GM18505 (cell line): Measurements from ENCODE around the gene FHOD3.

Experiments
- ATAC-seq: cut with Tn5 transposase; IDR thresholded peaks from one replicate; pipeline ENCODE4 v1.9.1; 2021; ENCODE audit not compliant: unreplicated experiment
- POLR2A ChIP-seq: IDR thresholded peaks from 4 replicates; pipeline ENCODE4 v1.6.1; 2011; ENCODE audit warnings: borderline replicate concordance; ENCODE audit not compliant: insufficient read depth, insufficient read length; ENCODE audit errors: extremely low read depth

The FHOD3 gene

GRCh38 chr18:36513556-36513955 is 216.0 kb downstream of the FHOD3 start:
- TF ChIP-seq POLR2A = no peak
- ATAC-seq = no peak

- TF ChIP-seq POLR2A = no peak
- no peak for ATAC-seq
Measured at GRCh38 chr18:36514778-36515177, 217.3 kb downstream of the FHOD3 start.

- no peak for ATAC-seq
- TF ChIP-seq POLR2A = no peak
Measured at GRCh38 chr18:36516258-36516657, 218.7 kb downstream of the FHOD3 start.

- no peak for TF ChIP-seq POLR2A
- no peak for ATAC-seq
Measured at GRCh38 chr18:36516726-36517125, 219.2 kb downstream of the FHOD3 start.

GRCh38 chr18:36518839-36519238 is 221.3 kb downstream of the FHOD3 start:
- TF ChIP-seq POLR2A = no peak
- no peak for ATAC-seq

GRCh38 chr18:36519358-36519757 is 221.8 kb downstream of the FHOD3 start:
- no peak for ATAC-seq
- no peak for TF ChIP-seq POLR2A

- TF ChIP-seq POLR2A = no peak
- no peak for ATAC-seq
Measured at GRCh38 chr18:36522509-36522908, 225.0 kb downstream of the FHOD3 start.

- TF ChIP-seq POLR2A = no peak
- ATAC-seq = no peak
Measured at GRCh38 chr18:36525913-36526312, 228.4 kb downstream of the FHOD3 start.

- ATAC-seq = no peak
- TF ChIP-seq POLR2A = no peak
Measured at GRCh38 chr18:36526611-36527010, 229.1 kb downstream of the FHOD3 start.

DNA sequence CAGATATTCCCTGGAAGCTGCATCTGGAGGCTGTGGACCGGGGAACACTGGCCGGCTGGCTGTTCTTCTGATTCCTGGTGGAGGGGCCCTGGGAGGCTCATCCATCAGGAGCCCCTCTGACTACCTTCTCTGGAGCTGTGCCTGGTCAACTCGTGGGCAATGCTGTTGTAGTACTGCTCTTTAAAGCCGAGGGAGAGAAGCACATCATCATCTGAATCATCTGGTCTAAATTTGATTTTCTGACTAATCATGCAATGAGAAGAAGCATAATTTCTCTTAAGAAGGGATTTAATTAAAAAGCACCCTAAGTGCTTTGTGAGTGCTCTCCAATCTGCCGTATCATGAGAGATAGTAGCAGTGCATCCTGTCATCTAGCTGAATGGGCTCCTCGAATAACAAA is 229.5 kb downstream of the FHOD3 start:
- no peak for ATAC-seq

GRCh38 chr18:36527740-36528455 is 230.4 kb downstream of the FHOD3 start:
- no peak for ATAC-seq
- TF ChIP-seq POLR2A = no peak

More for the DNA sequence above, 229.5 kb downstream of the FHOD3 start:
- TF ChIP-seq POLR2A = no peak

DNA sequence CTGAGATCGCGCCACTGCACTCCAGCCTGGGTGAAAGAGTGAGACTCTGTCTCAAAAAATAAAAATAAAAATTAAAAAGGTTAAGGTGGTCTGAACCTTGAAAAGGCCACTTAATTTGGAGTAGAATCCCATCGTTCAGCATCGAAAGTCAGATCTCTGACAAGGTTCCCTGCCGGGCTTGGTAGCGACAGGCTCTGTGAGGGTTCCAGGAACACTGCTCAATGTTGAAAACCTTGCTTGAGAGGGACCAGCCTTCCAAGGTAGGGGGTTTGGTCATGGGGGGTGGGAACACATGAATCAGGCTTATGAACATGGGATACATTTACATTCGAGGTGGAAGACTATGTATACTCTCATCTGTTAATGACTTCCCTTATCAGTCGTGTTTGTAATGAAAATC is 232.2 kb downstream of the FHOD3 start:
- TF ChIP-seq POLR2A = no peak
- no peak for ATAC-seq

- ATAC-seq = no peak
- no peak for TF ChIP-seq POLR2A
Measured at GRCh38 chr18:36530676-36531405, 233.3 kb downstream of the FHOD3 start.

DNA sequence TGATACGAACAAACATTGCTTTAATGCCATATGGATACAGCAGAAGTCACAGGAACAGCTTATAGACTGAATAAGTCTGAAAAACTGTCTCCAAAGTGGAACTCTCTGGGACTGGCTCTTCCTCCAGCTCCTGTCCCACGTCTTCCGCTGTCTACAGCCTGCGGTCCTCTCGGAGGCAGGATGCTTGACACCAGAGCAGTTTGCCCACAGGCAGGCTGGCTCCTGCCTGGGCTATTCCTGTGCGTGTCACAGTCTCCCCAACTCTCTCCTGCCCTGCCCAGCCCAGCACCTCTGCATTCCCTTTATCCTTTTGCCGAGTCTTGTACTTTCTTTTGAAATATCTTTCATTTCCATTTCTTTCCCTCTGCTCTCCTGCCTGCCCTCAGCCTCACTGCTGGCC is 234.1 kb downstream of the FHOD3 start:
- no peak for ATAC-seq
- TF ChIP-seq POLR2A = no peak
